Spleen (tissue), 7 donors: ENCODE results near the gene SETBP1.

Source experiments
- POLR2AphosphoS5 ChIP-seq, 3 donors: sonication (generic); formaldehyde crosslinking; IDR thresholded peaks; one replicate each; pipeline ENCODE4 v1.5.1; 2017; ENCODE audit warnings: antibody characterized with exemption in 3 of 3
- TF ChIP-seq, protein P1 (sequence below), 11 experiments: fragments of 200-600 bp in 7 of 11; fragments of 450-650 bp in 4 of 11; sonication (generic) in 4 of 11; IDR thresholded peaks in 8 of 11; conservative IDR thresholded peaks in 3 of 11; 1 replicate in 7 of 11; 2 replicates in 4 of 11; pipeline versions ENCODE4 v1.4.0 to v1.8.0; 2016 to 2021; ENCODE audit warnings: antibody characterized with exemption in 11 of 11, inconsistent platforms in 4 of 11, mild to moderate bottlenecking in 1 of 11
- donor health status: DM: no; HTN: no; CAD: no; lungs with moderate emphysema.
- donor health status: DM: no; HTN: no; CAD: no.
- donor health status: DM: no; HTN: no; CAD: no.

- TF ChIP-seq POLR2AphosphoS5 (IDR thresholded peaks at IDR 0.05) = no peak
- TF ChIP-seq, protein P1, sequence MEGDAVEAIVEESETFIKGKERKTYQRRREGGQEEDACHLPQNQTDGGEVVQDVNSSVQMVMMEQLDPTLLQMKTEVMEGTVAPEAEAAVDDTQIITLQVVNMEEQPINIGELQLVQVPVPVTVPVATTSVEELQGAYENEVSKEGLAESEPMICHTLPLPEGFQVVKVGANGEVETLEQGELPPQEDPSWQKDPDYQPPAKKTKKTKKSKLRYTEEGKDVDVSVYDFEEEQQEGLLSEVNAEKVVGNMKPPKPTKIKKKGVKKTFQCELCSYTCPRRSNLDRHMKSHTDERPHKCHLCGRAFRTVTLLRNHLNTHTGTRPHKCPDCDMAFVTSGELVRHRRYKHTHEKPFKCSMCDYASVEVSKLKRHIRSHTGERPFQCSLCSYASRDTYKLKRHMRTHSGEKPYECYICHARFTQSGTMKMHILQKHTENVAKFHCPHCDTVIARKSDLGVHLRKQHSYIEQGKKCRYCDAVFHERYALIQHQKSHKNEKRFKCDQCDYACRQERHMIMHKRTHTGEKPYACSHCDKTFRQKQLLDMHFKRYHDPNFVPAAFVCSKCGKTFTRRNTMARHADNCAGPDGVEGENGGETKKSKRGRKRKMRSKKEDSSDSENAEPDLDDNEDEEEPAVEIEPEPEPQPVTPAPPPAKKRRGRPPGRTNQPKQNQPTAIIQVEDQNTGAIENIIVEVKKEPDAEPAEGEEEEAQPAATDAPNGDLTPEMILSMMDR (IDR thresholded peaks at IDR 0.05 in 8 of 11, conservative IDR thresholded peaks at IDR 0.05 in 3 of 11) = no peak
These were observed 175.5 kb downstream of the SETBP1 start for GRCh38 chr18:44856157-44856556.
